MCF 10A (cell line): ENCODE results near the gene SSBP4. TPM values are rescaled to one million over a fixed set of nuclear protein-coding genes. Genes with fewer than 3 reads are reported as not detected.

ENCODE experiments used
- Bru-seq: library from RNA; stranded (reverse); fragments of 400-500 nt; gene quantifications from one replicate; lab custom pipeline; 2021; lab: Mats Ljungman, UMichigan
- BruChase-seq, 2 experiments: library from RNA; stranded (reverse); fragments of 400-500 nt; gene quantifications; one replicate each; lab custom pipeline; 2021; lab: Mats Ljungman, UMichigan
- BruUV-seq: library from RNA; stranded (reverse); fragments of 400-500 nt; replicated peaks from 2 replicates; lab custom pipeline; 2021; lab: Mats Ljungman, UMichigan
- CTCF ChIA-PET: fragments of 300-600 bp; sonication (Branson Sonifier 250); formaldehyde crosslinking; extraction: SDS; loops from one replicate; lab custom pipeline; 2021; ENCODE audit warnings: antibody characterized with exemption, inconsistent platforms; lab: Yijun Ruan, JAX
- POLR2A ChIA-PET: fragments of 300-600, 350-650 bp; sonication (Branson Sonifier 250); formaldehyde crosslinking; extraction: SDS; loops from one replicate; lab custom pipeline; 2020; ENCODE audit warnings: antibody characterized with exemption, inconsistent platforms; lab: Yijun Ruan, JAX
- DNase-seq: peaks from one replicate; pipeline ENCODE4 v3.0.0-alpha.2; 2018; ENCODE audit not compliant: unreplicated experiment
- H3K27ac Mint-ChIP-seq: one replicate; pipeline ENCODE4 v1.8.0; 2022; ENCODE audit warnings: mild to moderate bottlenecking, low read depth, mixed read lengths; ENCODE audit not compliant: unreplicated experiment
- H3K27me3 Mint-ChIP-seq: one replicate; pipeline ENCODE4 v1.8.0; 2022; ENCODE audit warnings: mixed read lengths; ENCODE audit not compliant: insufficient read depth, unreplicated experiment
- H3K36me3 Mint-ChIP-seq: one replicate; pipeline ENCODE4 v1.8.0; 2022; ENCODE audit warnings: mild to moderate bottlenecking, moderate library complexity, mixed read lengths; ENCODE audit not compliant: insufficient read depth, unreplicated experiment
- H3K4me1 Mint-ChIP-seq: one replicate; pipeline ENCODE4 v1.8.0; 2022; ENCODE audit warnings: mixed read lengths; ENCODE audit not compliant: insufficient read depth, unreplicated experiment
- H3K4me3 Mint-ChIP-seq: one replicate; pipeline ENCODE4 v1.8.0; 2022; ENCODE audit warnings: mild to moderate bottlenecking, moderate library complexity, mixed read lengths; ENCODE audit not compliant: unreplicated experiment
- H3K9me3 Mint-ChIP-seq: one replicate; pipeline ENCODE4 v1.8.0; 2022; ENCODE audit warnings: mixed read lengths; ENCODE audit not compliant: unreplicated experiment
- CTCF ChIP-seq: fragments of 200-600 bp; IDR thresholded peaks from one replicate; pipeline ENCODE4 v1.8.0; 2022; ENCODE audit warnings: antibody characterized with exemption, mild to moderate bottlenecking; ENCODE audit not compliant: unreplicated experiment
- intact Hi-C: fragments of 100-400 bp; cut with micrococcal nuclease; formaldehyde crosslinking; loops from 2 replicates; pipeline ENCODE4 v1.14.1; 2022
- long read RNA-seq: library from polyadenylated mRNA; stranded (forward); transcript quantifications from one replicate; pipeline ENCODE4 v2.0.0, GENCODE V29; 2022
- total RNA-seq: library from RNA; stranded (reverse); gene quantifications from 2 replicates; pipeline ENCODE4 v1.2.3, GENCODE V29; 2022

SSBP4 gene
- 22.3 and 26.3 TPM in 2 replicates for total RNA-seq
- percentile 43 among the genes with signal in this experiment for Bru-seq, nascent RNA
- percentile 58 among the genes with signal in this experiment for BruChase-seq, experiment 1, labeled RNA remaining after a 6-hour chase
- BruChase-seq, experiment 2, labeled RNA remaining after a 2-hour chase, result percentile 49 among the genes with signal in this experiment
- long read RNA-seq, transcript SSBP4-202 (17 exons, 1,721 nt), result major isoform, 25 of 87 reads
- long read RNA-seq, transcript SSBP4-201 (18 exons, 1,768 nt), result minor isoform, 10 of 87 reads
- long read RNA-seq, partial matches to known transcripts, result 8 of 87 reads
- long read RNA-seq, other reads (novel, unspliced or antisense), result 44 of 87 reads

DNA sequence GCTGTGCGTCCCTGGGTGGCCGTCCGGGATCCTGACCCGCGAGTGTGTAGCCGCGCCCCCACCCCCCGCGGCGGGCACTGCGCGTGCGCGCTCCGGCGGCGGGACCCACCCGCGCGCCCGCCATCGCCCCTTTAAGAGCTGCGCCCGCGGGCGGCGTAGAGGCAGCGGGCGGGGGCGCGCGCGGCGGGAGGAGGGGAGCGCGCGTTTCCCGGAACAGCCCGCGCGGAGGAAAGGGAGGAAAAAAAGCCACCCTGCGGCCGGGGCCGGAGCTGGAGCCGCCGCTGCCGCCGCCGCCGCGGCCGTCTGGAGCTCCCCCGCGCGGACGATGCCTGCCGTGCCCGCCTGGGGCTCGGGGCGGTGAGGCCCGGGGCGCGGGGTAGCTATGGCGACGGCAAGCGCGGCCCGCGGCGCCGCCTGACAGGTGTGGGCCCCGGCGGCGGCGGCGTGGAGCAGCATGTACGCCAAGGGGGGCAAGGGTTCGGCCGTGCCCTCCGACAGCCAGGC lies at the start of gene SSBP4:
Gene SSBP4, plus strand, starts transcription at position 204 of the 504 bp plus-strand sequence. Its CDS starts 251 bp downstream, at position 455.
- intact Hi-C loops, result no loop called here
- TF ChIP-seq CTCF, result peak; percentile 51
- POLR2A ChIA-PET, result interaction anchor here (0.7 to 2.7 kb wide), 19 partner anchors 9 to 214 kb away, joined by 3 to 24 read pairs (median 4); partner anchors contain the start of genes ELL, GDF15, JUND and LSM4

GRCh38 chr19:18373407-18373891 lies 45.7 kb upstream of the SSBP4 start:
- Mint-ChIP-seq H3K4me3 (no peak overlapping the region), H3K4me1 (peaks cover 16% of the 10 kb centered on the region), H3K36me3 (no peaks in the 10 kb centered on the region), H3K9me3 (no peaks in the 10 kb centered on the region), H3K27me3 (no peaks in the 10 kb centered on the region), H3K27ac (peak overlapping the region; percentile 99)
- BruUV-seq, result no TSS peak
- POLR2A ChIA-PET, result interaction anchor here (0.6 to 1.8 kb wide), 8 partner anchors 9 to 94 kb away, joined by 3 to 15 read pairs (median 3); partner anchors contain the start of gene GDF15
- TF ChIP-seq CTCF, result no peak
- no peak for DNase-seq
- intact Hi-C loops, result no loop called here
- CTCF ChIA-PET, result interaction anchor here (0.7 to 1.9 kb wide), 4 partner anchors 12 to 24 kb away, joined by 3 to 6 read pairs (median 4); partner anchors contain the start of gene GDF15

More for the DNA sequence above, at the start of gene SSBP4:
- Mint-ChIP-seq H3K27me3 (no peaks in the 10 kb centered on the region), H3K36me3 (peaks cover 7% of the 10 kb centered on the region), H3K4me3 (peak within 1 kb of the TSS; percentile 77), H3K9me3 (no peaks in the 10 kb centered on the region), H3K27ac (peak within 1 kb of the TSS; percentile 72), H3K4me1 (peaks cover 29% of the 10 kb centered on the region)
- DNase-seq, result peak; percentile 80
- CTCF ChIA-PET, result interaction anchor here (0.6 to 2.9 kb wide), 19 partner anchors 9 to 143 kb away, joined by 3 to 10 read pairs (median 3); no protein-coding TSS in a partner anchor
- BruUV-seq, result no TSS peak

GRCh38 chr19:18373892-18374629 lies 45.1 kb upstream of the SSBP4 start:
- no peaks in the 10 kb centered on the region for H3K36me3 Mint-ChIP-seq
- POLR2A ChIA-PET, result interaction anchor here (0.6 to 1.8 kb wide), 6 partner anchors 8 to 85 kb away, joined by 3 to 15 read pairs (median 4); partner anchors contain the start of gene GDF15
- intact Hi-C loops, result loop anchor here (1.0 kb wide), 1 partner anchor 9 kb away; no protein-coding TSS in a partner anchor
- H3K4me1 Mint-ChIP-seq, result peaks cover 16% of the 10 kb centered on the region
- H3K27ac Mint-ChIP-seq, result peak overlapping the region; percentile 99
- BruUV-seq, result TSS peak; percentile 91
- H3K9me3 Mint-ChIP-seq, result no peaks in the 10 kb centered on the region
- no peak for TF ChIP-seq CTCF
- H3K4me3 Mint-ChIP-seq, result peak overlapping the region; percentile 15
- DNase-seq, result peak; percentile 93
- CTCF ChIA-PET, result interaction anchor here (0.6 to 1.9 kb wide), 5 partner anchors 11 to 215 kb away, joined by 3 to 6 read pairs (median 3); partner anchors contain the start of gene GDF15
- no peaks in the 10 kb centered on the region for H3K27me3 Mint-ChIP-seq
